Tibial nerve (tissue), 4 donors: ENCODE results near the gene ERICH3.

Experiments used
- EP300 ChIP-seq, 2 donors: sonication (generic); formaldehyde crosslinking; IDR thresholded peaks; one replicate each; pipeline ENCODE4 v1.6.1; 2017; ENCODE audit warnings: antibody characterized with exemption in 2 of 2, mild to moderate bottlenecking in 1 of 2
- POLR2A ChIP-seq, 2 donors: fragments of 450-650 bp; IDR thresholded peaks; one replicate each; pipeline ENCODE4 v1.6.1; 2017; ENCODE audit warnings: antibody characterized with exemption in 2 of 2, mild to moderate bottlenecking in 2 of 2, moderate library complexity in 2 of 2
- TF ChIP-seq, protein P1 (sequence below), 5 experiments: fragments of 200-600 bp in 3 of 5; fragments of 450-650 bp in 2 of 5; sonication (generic) in 3 of 5; IDR thresholded peaks; one replicate each; pipeline ENCODE4 v1.5.1; 2016 to 2019; ENCODE audit warnings: antibody characterized with exemption in 5 of 5, mild to moderate bottlenecking in 3 of 5, moderate library complexity in 2 of 5

DNA sequence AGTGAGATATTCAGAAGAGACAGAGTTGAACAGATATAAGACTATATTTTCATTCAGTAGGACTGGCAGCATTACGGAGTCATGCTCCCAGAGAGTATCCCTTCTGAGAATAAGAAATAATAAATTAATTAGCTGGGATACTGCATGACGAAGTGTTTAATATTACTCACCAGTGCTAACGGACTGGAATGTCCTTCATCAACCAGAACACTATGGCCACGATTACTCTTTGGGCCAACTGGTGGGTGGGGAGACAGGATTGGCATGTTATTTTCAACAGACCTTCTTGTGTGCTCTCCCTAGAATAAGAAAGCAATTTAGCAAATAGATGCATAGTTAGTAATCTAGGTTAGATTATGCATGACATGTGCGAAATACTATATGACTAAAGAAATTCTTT is 32.4 kb downstream of the ERICH3 start:
- TF ChIP-seq, protein P1, sequence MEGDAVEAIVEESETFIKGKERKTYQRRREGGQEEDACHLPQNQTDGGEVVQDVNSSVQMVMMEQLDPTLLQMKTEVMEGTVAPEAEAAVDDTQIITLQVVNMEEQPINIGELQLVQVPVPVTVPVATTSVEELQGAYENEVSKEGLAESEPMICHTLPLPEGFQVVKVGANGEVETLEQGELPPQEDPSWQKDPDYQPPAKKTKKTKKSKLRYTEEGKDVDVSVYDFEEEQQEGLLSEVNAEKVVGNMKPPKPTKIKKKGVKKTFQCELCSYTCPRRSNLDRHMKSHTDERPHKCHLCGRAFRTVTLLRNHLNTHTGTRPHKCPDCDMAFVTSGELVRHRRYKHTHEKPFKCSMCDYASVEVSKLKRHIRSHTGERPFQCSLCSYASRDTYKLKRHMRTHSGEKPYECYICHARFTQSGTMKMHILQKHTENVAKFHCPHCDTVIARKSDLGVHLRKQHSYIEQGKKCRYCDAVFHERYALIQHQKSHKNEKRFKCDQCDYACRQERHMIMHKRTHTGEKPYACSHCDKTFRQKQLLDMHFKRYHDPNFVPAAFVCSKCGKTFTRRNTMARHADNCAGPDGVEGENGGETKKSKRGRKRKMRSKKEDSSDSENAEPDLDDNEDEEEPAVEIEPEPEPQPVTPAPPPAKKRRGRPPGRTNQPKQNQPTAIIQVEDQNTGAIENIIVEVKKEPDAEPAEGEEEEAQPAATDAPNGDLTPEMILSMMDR (IDR thresholded peaks at IDR 0.05) = no peak
- TF ChIP-seq POLR2A (IDR thresholded peaks at IDR 0.05) (no peak), EP300 (IDR thresholded peaks at IDR 0.05) (no peak)
